B cell (primary cell): ENCODE data around the gene SERHL2. TPM values are rescaled to one million over a fixed set of nuclear protein-coding genes. Genes with fewer than 3 reads are reported as not detected.
"Not testable (repeated sequence)": the region's sequence is repeated elsewhere in the genome, so short reads cannot be mapped to it uniquely, and the experiment has no call there.

Source experiments
- ATAC-seq: fragments of 200-7000 bp; cut with Tn5 transposase; one replicate; pipeline ENCODE4 v1.10.0; 2021; ENCODE audit warnings: low read depth, mild to moderate bottlenecking, moderate number of reproducible peaks, moderate library complexity
- CTCF ChIA-PET: fragments of 350-600 bp; sonication (Branson Sonifier 250); formaldehyde crosslinking; loops from one replicate; lab custom pipeline; 2021; ENCODE audit warnings: antibody characterized with exemption, inconsistent platforms; lab: Charles Lee
- POLR2A ChIA-PET: fragments of 350-600 bp; sonication (Branson Sonifier 250); formaldehyde crosslinking; loops from one replicate; lab custom pipeline; 2021; ENCODE audit warnings: antibody characterized with exemption; lab: Charles Lee
- DNase-seq: peaks from one replicate; pipeline ENCODE4 v3.0.0; 2013
- H2AFZ ChIP-seq: 2 replicates; pipeline ENCODE4 v1.6.1; 2012; ENCODE audit warnings: mild to moderate bottlenecking, low read depth, low read length; ENCODE audit not compliant: insufficient read depth, poor library complexity, severe bottlenecking
- H3K27ac ChIP-seq, 2 donors: 1 replicate in 1 of 2; 2 replicates in 1 of 2; pipeline ENCODE4 v1.5.1; 2012 to 2013; ENCODE audit warnings: low read length in 2 of 2, mild to moderate bottlenecking in 2 of 2, moderate library complexity in 1 of 2
- H3K27me3 ChIP-seq, 4 experiments: fragments of 200-600 bp in 1 of 4; sonication (generic) in 1 of 4; replicated peaks in 1 of 4; 1 replicate in 2 of 4; 2 replicates in 2 of 4; pipeline versions ENCODE4 v1.6.1 to v1.7.0; 2013 to 2016; ENCODE audit warnings: low read length in 3 of 4, mild to moderate bottlenecking in 2 of 4, mixed read lengths in 1 of 4, moderate library complexity in 1 of 4; ENCODE audit not compliant: insufficient read depth in 4 of 4, control insufficient read depth in 3 of 4; ENCODE audit errors: control extremely low read depth in 1 of 4
- H3K36me3 ChIP-seq, 2 experiments: replicated peaks in 1 of 2; 1 replicate in 1 of 2; 2 replicates in 1 of 2; pipeline versions ENCODE4 v1.6.1 to v1.7.1; 2013; ENCODE audit warnings: low read length in 1 of 2; ENCODE audit not compliant: insufficient read depth in 2 of 2, control insufficient read depth in 1 of 2; ENCODE audit errors: control extremely low read depth in 1 of 2, extremely low read depth in 1 of 2
- H3K4me1 ChIP-seq, 2 donors: fragments of 200-600 bp in 1 of 2; sonication (generic) in 1 of 2; 1 replicate in 1 of 2; 2 replicates in 1 of 2; pipeline versions ENCODE4 v1.5.1 to v1.6.1; 2013 to 2017; ENCODE audit warnings: low read length in 2 of 2; ENCODE audit not compliant: control insufficient read depth in 2 of 2, insufficient read depth in 2 of 2
- H3K4me2 ChIP-seq: replicated peaks from 2 replicates; pipeline ENCODE3; 2012; ENCODE audit warnings: mild to moderate bottlenecking, low read depth, low read length; ENCODE audit not compliant: poor library complexity, severe bottlenecking
- H3K4me3 ChIP-seq, 5 experiments: fragments of 200-600 bp in 1 of 5; sonication (generic) in 1 of 5; 1 replicate in 3 of 5; 2 replicates in 2 of 5; pipeline versions ENCODE4 v1.5.1 to v1.7.0; 2011 to 2016; ENCODE audit warnings: low read length in 4 of 5, mild to moderate bottlenecking in 4 of 5, low read depth in 2 of 5, control low read depth in 1 of 5, moderate library complexity in 1 of 5; ENCODE audit not compliant: insufficient read depth in 1 of 5; ENCODE audit errors: control extremely low read depth in 1 of 5, extremely low read depth in 1 of 5
- H3K79me2 ChIP-seq: fragments of 200-600 bp; sonication (generic); one replicate; pipeline ENCODE4 v1.6.0; 2016; ENCODE audit warnings: low read length; ENCODE audit not compliant: control insufficient read depth, insufficient read depth
- H3K9ac ChIP-seq: fragments of 200-600 bp; sonication (generic); 2 replicates; pipeline ENCODE4 v1.6.1; 2017; ENCODE audit warnings: mild to moderate bottlenecking, low read length, moderate library complexity
- H3K9me3 ChIP-seq, 3 donors: one replicate each; pipeline versions ENCODE4 v1.6.1 to v1.7.1; 2013; ENCODE audit warnings: low read length in 2 of 3; ENCODE audit not compliant: control insufficient read depth in 2 of 3, insufficient read depth in 1 of 3; ENCODE audit errors: control extremely low read depth in 1 of 3
- H4K20me1 ChIP-seq: 2 replicates; pipeline ENCODE4 v1.6.0; 2012; ENCODE audit warnings: mild to moderate bottlenecking, low read length; ENCODE audit not compliant: insufficient read depth, control insufficient read depth, poor library complexity, severe bottlenecking
- H3K27ac Mint-ChIP-seq: one replicate; pipeline ENCODE4 v1.8.0; 2021; ENCODE audit warnings: mixed read lengths
- H3K27me3 Mint-ChIP-seq: one replicate; pipeline ENCODE4 v1.8.0; 2021; ENCODE audit warnings: mixed read lengths
- H3K4me1 Mint-ChIP-seq: one replicate; pipeline ENCODE4 v1.8.0; 2021; ENCODE audit warnings: mixed read lengths
- H3K4me3 Mint-ChIP-seq: one replicate; pipeline ENCODE4 v1.8.0; 2021; ENCODE audit warnings: mixed read lengths
- H3K9me3 Mint-ChIP-seq: one replicate; pipeline ENCODE4 v1.8.0; 2022; ENCODE audit warnings: mixed read lengths; ENCODE audit not compliant: insufficient read depth
- CTCF ChIP-seq: fragments of 200-600 bp; IDR thresholded peaks from one replicate; pipeline ENCODE4 v1.8.0; 2022; ENCODE audit warnings: antibody characterized with exemption, mild to moderate bottlenecking
- EZH2 ChIP-seq: IDR thresholded peaks from 2 replicates; pipeline ENCODE4 v1.6.1; 2012; ENCODE audit warnings: borderline replicate concordance, low read depth, mild to moderate bottlenecking, moderate library complexity, low read length; ENCODE audit not compliant: insufficient read depth, poor library complexity, severe bottlenecking
- WGBS: methylation state at CpG from one replicate; pipeline ENCODE4 v1.1.5; 2013; ENCODE audit warnings: missing lambda C conversion rate; ENCODE audit not compliant: insufficient coverage; 5-methylcytosine and 5-hydroxymethylcytosine counted together
- intact Hi-C: fragments of 100-400 bp; cut with micrococcal nuclease; formaldehyde crosslinking; loops from one replicate; pipeline ENCODE4 v1.10.0; 2022
- polyA plus RNA-seq: library from polyadenylated mRNA; depleted of rRNA; stranded (reverse); fragments of >200 nt; gene quantifications from 2 replicates; pipeline ENCODE4 v1.2.3, GENCODE V29; 2012
- total RNA-seq, 2 donors: library from RNA; stranded (reverse); fragments of 120-200 nt in 1 of 2; gene quantifications; 1 replicate in 1 of 2; 2 replicates in 1 of 2; pipeline versions ENCODE4 v1.2.3 to v1.2.4, GENCODE V29; 2013 to 2022

The SERHL2 gene
- total and polyA plus RNA-seq, 2 donors (not counting 1 experiment from before 2014, with no cell fraction given), result 5.5 to 7.3 TPM

- intact Hi-C loops, result loop anchor here (1.0 to 2.0 kb wide), 7 partner anchors 33 to 399 kb away; partner anchors contain the start of genes ARFGAP3, CYB5R3, PACSIN2 and SERHL2
- peaks cover 27% of the 10 kb centered on the region for H3K79me2 ChIP-seq
- peak overlapping the region; percentile 100 for H3K27ac Mint-ChIP-seq
- peaks cover 27% of the 10 kb centered on the region for H4K20me1 ChIP-seq
- H3K4me3 Mint-ChIP-seq, result peak overlapping the region; percentile 92
- H3K4me1 Mint-ChIP-seq, result peaks cover 46% of the 10 kb centered on the region
- H3K4me2 ChIP-seq, result peak overlapping the region; percentile 76
- H3K4me3 ChIP-seq, result peak overlapping the region; percentile 36 to 82 (median 74)
- H3K9ac ChIP-seq, result peak overlapping the region; percentile 95
- H3K9me3 ChIP-seq, DNase-seq, ATAC-seq, H3K27me3 Mint-ChIP-seq, H2AFZ ChIP-seq, H3K9me3 Mint-ChIP-seq, H3K27me3 ChIP-seq: not testable (repeated sequence)
- POLR2A ChIA-PET, result interaction anchor here (0.6 to 2.9 kb wide), 5 partner anchors 34 to 1025 kb away, joined by 3 to 23 read pairs (median 3); partner anchors contain the start of gene CYB5R3
- peak overlapping the region; percentile 98 to 100 for H3K27ac ChIP-seq
- peaks cover 0 to 33% of the 10 kb centered on the region in 2 experiments for H3K36me3 ChIP-seq
- H3K4me1 ChIP-seq, result peaks cover 21 to 42% of the 10 kb centered on the region in 2 donors
- WGBS, result 18% methylated on average over 3 of the region's 13 CpGs
- CTCF ChIA-PET, result interaction anchor here (0.9 to 1.4 kb wide), 5 partner anchors 40 to 204 kb away, joined by 3 to 6 read pairs (median 3); no protein-coding TSS in a partner anchor
These were observed 62.1 kb downstream of the SERHL2 start for GRCh38 chr22:42615860-42616175.

GRCh38 chr22:42617155-42617983 lies 63.6 kb downstream of the SERHL2 start:
- 86% methylated on average over 18 of the region's 20 CpGs for WGBS
- Histone ChIP-seq H4K20me1 (peaks cover 12% of the 10 kb centered on the region), H3K36me3 (peaks cover 0 to 20% of the 10 kb centered on the region in 2 experiments), H3K4me3 (no peak overlapping the region), H3K27ac (no peak overlapping the region), H3K9me3 (no peaks in the 10 kb centered on the region), H3K9ac (no peak overlapping the region), H3K79me2 (peaks cover 12% of the 10 kb centered on the region), H2AFZ (no peak overlapping the region), H3K4me1 (peaks cover 18 to 40% of the 10 kb centered on the region in 2 donors), H3K4me2 (no peak overlapping the region), H3K27me3 (no peaks in the 10 kb centered on the region)
- Mint-ChIP-seq H3K4me3 (peak overlapping the region; percentile 27), H3K4me1 (peaks cover 44% of the 10 kb centered on the region), H3K27me3 (no peaks in the 10 kb centered on the region), H3K27ac (peak overlapping the region; percentile 65), H3K9me3 (no peaks in the 10 kb centered on the region)
- intact Hi-C loops, result no loop called here
- ATAC-seq (no peak), DNase-seq (peak; percentile 28)
- ChIA-PET POLR2A (interaction anchor here (0.7 kb wide), 1 partner anchor 121 kb away, joined by 6 read pairs; no protein-coding TSS in a partner anchor), CTCF (interaction anchor here (0.6 kb wide), 1 partner anchor 250 kb away, joined by 4 read pairs; no protein-coding TSS in a partner anchor)
- no peak for TF ChIP-seq CTCF
- no peak for TF ChIP-seq EZH2
